ENCODE data around the gene APPL2.

The APPL2 gene

GRCh38 chr12:105222284-105222655 lies 13.7 kb downstream of the APPL2 start:
- DNase-seq: no peak

- DNase-seq: no peak
Measured at GRCh38 chr12:105221583-105222283, 14.2 kb downstream of the APPL2 start.

- DNase-seq: no peak
Measured at GRCh38 chr12:105220929-105221290, 15.1 kb downstream of the APPL2 start.

GRCh38 chr12:105220150-105220928 lies 15.6 kb downstream of the APPL2 start:
- no peak for DNase-seq

- DNase-seq: no peak
Measured at GRCh38 chr12:105219261-105220028, 16.5 kb downstream of the APPL2 start.

- no peak for DNase-seq
Measured at GRCh38 chr12:105218434-105218833, 17.5 kb downstream of the APPL2 start.

GRCh38 chr12:105214670-105215375 lies 21.2 kb downstream of the APPL2 start:
- DNase-seq: no peak

GRCh38 chr12:105214148-105214547 lies 21.8 kb downstream of the APPL2 start:
- DNase-seq: no peak

- no peak for DNase-seq
Measured at GRCh38 chr12:105212438-105212837, 23.5 kb downstream of the APPL2 start.

- no peak for DNase-seq
Measured at GRCh38 chr12:105209091-105209490, 26.9 kb downstream of the APPL2 start.

- DNase-seq: no peak
Measured at GRCh38 chr12:105206686-105207374, 29.1 kb downstream of the APPL2 start.

GRCh38 chr12:105205322-105206048 lies 30.5 kb downstream of the APPL2 start:
- DNase-seq: no peak

- no peak for DNase-seq
Measured at GRCh38 chr12:105204916-105205315, 31.1 kb downstream of the APPL2 start.

GRCh38 chr12:105204127-105204526 lies 31.8 kb downstream of the APPL2 start:
- DNase-seq: no peak

GRCh38 chr12:105202202-105202601 lies 33.8 kb downstream of the APPL2 start:
- no peak for DNase-seq

- DNase-seq: no peak
Measured at GRCh38 chr12:105201299-105201698, 34.7 kb downstream of the APPL2 start.

GRCh38 chr12:105200385-105200784 lies 35.6 kb downstream of the APPL2 start:
- DNase-seq: no peak

GRCh38 chr12:105198961-105199360 lies 37.0 kb downstream of the APPL2 start:
- no peak for DNase-seq

GRCh38 chr12:105196090-105196489 lies 39.9 kb downstream of the APPL2 start:
- no peak for DNase-seq

GRCh38 chr12:105194947-105195346 lies 41.0 kb downstream of the APPL2 start:
- DNase-seq: no peak

- DNase-seq: no peak
Measured at GRCh38 chr12:105192624-105193225, 43.2 kb downstream of the APPL2 start.
